WI38 (cell line): Measurements from ENCODE around the gene TRIM49B.
"Not testable (repeated sequence)": the region's sequence is repeated elsewhere in the genome, so short reads cannot be mapped to it uniquely, and the experiment has no call there.

Experiments used
- H3K4me3 ChIP-seq: 2 replicates; pipeline ENCODE4 v1.5.1; 2011; ENCODE audit warnings: low read depth, mild to moderate bottlenecking, control low read depth, low read length

Gene TRIM49B, protein sequence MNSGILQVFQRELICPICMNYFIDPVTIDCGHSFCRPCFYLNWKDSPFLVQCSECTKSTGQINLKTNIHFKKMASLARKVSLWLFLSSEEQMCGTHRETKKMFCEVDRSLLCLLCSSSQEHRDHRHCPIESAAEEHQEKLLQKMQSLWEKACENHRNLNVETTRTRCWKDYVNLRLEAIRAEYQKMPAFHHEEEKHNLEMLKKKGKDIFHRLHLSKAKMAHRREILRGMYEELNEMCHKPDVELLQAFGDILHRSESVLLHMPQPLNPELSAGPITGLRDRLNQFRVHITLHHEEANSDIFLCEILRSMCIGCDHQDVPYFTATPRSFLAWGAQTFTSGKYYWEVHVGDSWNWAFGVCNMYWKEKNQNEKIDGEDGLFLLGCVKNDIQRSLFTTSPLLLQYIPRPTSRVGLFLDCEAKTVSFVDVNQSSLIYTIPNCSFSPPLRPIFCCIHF

DNA sequence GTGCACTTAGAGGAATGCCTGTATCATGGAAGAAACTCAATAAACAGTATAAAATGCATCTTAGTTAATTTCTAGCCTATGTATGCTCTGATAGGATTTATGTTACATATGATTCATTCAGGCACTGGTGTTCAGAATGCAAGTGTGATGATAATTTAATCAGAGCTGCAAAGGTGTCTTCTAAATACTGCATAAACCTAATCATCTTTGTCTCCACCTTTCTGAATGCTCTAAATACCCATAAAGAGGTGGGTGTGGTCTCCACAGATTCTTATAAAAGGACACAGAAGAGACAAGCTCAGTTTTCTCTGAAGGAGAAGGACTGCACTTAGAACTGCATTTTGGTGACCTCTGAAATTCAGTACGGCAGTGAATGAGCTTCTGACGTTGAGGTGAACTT is at the start of gene TRIM49B:
Gene TRIM49B (plus strand): TSS at position 301 of the 400 bp plus-strand sequence. CDS start 2,777 bp downstream, outside the sequence.
- not testable (repeated sequence) for H3K4me3 ChIP-seq

DNA sequence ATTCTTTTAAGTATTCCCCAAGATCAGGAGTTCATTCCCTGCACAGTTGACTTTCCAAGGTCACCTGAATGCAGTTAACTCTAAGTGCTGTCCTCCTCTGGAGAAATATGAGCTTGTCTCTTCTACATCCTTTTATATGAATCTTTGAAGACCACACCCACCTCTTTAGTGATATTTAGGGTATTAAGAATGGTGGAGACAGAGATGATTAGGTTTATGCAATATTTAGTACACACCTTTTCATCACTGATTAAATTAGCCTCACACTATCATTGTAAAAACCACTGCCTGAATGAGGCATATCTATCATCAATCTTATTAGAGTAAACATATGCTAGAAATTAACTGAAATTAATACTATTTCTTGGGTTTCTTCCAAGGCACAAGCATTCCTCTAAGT is 44.8 kb upstream of the TRIM49B start, which contains the start of gene TRIM51G:
Gene TRIM51G (minus strand): TSS at position 101 of the 400 bp plus-strand sequence. CDS start 2,190 bp downstream, outside the sequence.
- H3K4me3 ChIP-seq, result not testable (repeated sequence)

DNA sequence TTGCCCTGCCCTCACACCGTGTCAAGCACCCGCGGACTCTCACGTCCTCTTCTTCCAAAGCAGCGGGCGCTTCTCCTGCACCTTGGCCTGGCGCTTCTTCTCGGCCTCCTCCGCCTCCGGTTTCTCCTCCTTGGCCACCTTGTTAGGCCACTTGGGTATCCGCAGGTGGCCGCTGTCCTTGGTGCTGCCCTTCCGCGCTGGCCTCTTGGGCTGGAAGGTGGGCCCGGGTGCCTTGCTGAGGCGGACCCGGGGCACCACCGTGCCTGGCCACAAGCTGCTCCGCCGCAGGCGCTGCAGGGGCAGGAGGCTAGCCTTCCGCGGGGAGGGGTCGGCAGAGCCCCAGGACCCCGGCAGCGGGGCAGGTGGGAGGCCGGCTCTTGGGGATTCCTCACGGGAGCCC is 19.6 kb downstream of the TRIM49B start:
- not testable (repeated sequence) for H3K4me3 ChIP-seq

DNA sequence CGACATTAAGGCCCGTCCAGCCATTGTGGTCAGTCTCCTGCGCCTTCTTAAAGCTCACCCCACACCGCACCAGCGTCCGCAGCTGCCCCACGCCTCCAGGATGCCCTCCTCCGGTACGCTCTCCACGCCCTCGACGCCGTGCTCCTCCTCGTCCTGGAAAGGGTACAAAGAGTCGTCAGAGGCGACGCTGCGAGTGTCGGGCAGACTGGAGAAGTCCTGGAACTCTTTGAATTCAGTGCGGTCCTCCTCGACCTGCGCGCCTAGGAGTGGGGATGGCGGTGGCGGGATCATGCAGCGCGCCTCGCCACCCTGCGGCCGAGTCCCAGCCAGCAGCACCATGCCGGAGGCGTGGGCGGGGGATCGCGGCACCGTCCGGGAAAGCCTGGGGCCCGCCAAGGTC is 21.2 kb downstream of the TRIM49B start:
- not testable (repeated sequence) for H3K4me3 ChIP-seq

DNA sequence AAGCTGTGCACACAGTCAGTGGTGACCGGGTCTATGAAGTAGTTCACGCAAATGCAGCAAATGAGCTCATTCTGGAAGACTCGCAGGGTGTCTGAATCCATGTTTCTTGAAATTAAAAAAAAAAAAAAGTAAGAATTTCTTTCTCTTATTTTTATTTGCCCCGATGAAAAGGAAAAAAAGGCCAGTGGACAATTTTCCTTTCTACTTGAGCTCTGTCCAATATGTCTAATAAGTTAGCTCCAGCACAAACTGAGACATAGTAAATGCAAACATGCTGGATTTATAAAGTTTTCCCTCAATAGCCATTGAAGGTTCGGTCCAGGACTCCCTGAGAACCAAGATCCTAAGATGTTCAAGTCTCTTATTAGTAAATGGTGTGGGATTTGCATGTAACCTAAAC is 30.4 kb downstream of the TRIM49B start, which contains the start of gene TRIM64C:
Gene TRIM64C (minus strand): TSS at position 101 of the 400 bp plus-strand sequence. CDS start 0 bp downstream, at position 101.
- H3K4me3 ChIP-seq, result not testable (repeated sequence)

DNA sequence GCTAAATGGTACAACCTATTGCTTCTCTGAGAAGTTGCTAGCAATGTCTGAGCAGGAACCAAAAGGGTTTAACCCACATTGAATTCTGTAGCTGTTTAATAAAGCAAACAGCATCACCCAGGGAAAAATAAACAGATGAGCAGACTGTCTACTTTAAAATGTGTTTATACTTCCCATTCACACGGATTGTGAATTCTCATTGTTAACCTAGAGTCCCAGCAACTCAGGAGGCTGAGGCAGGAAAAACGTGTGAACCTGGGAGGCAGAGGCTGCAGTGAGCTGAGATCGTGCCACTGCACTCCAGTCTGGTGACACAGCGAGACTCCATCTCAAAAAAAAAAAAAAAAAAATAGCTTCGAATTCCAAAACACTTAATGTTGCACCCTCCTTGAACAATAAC is 41.3 kb downstream of the TRIM49B start:
- not testable (repeated sequence) for H3K4me3 ChIP-seq
